ENCODE results near the gene NFATC1. TPM values are rescaled to one million over a fixed set of nuclear protein-coding genes. Genes with fewer than 3 reads are reported as not detected.

Gene NFATC1
- total RNA-seq, 4 donors from 2014 or later, result 13.9 to 24.3 (median 16.7) TPM

- 61% methylated on average over 16 of the region's 34 CpGs for WGBS
- Histone ChIP-seq H3K4me1 (peaks cover 15% of the 10 kb centered on the region), H3K27me3 (no peaks in the 10 kb centered on the region), H3K9me3 (no peaks in the 10 kb centered on the region), H3K36me3 (peaks cover 6% of the 10 kb centered on the region), H3K27ac (no peak overlapping the region), H3K4me3 (no peak overlapping the region)
- TF ChIP-seq CTCF (IDR thresholded peaks at IDR 0.05) (no peak), POLR2A (IDR thresholded peaks at IDR 0.05) (no peak), EP300 (IDR thresholded peaks at IDR 0.05) (no peak), POLR2AphosphoS5 (IDR thresholded peaks at IDR 0.05) (no peak)
- peak in 1 of 2 donors; percentile 52 for DNase-seq (ENCODE audit: low spot score in 2 of 2)
Measured at GRCh38 chr18:79532313-79533007, 136.7 kb downstream of the NFATC1 start.

DNA sequence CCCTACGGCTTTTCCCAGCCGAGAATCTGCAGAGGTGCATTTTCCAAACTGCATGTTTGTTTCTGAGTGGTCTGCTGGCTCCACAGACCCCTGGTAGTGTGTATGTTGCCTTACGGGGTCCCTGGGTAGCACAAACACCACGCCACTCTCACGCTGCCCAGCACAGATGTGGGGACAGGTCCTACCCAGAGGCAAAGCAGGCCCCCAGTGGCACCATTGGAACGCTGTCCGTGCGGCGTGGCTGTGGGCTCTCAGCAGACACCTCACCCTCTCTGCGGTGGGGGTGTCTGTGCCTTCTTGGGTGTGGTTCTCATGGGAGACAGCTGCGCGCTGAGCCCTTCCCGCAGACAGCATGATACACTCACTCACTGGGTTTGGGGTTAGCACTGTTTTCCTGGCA is 137.4 kb downstream of the NFATC1 start:
- DNase-seq (ENCODE audit: low spot score in 2 of 2), result peak in 1 of 2 donors; percentile 57
- WGBS, result 100% methylated on average over 3 of the region's 13 CpGs
- Histone ChIP-seq H3K4me1 (peaks cover 15% of the 10 kb centered on the region), H3K9me3 (no peaks in the 10 kb centered on the region), H3K4me3 (no peak overlapping the region), H3K27me3 (no peaks in the 10 kb centered on the region), H3K27ac (no peak overlapping the region), H3K36me3 (peaks cover 2% of the 10 kb centered on the region)
- TF ChIP-seq POLR2AphosphoS5 (IDR thresholded peaks at IDR 0.05) (no peak), EP300 (IDR thresholded peaks at IDR 0.05) (no peak), POLR2A (IDR thresholded peaks at IDR 0.05) (no peak), CTCF (IDR thresholded peaks at IDR 0.05) (no peak)

GRCh38 chr18:79533591-79533990 is 137.9 kb downstream of the NFATC1 start:
- H3K4me3 ChIP-seq, result no peak overlapping the region
- peaks cover 11% of the 10 kb centered on the region for H3K4me1 ChIP-seq
- H3K36me3 ChIP-seq, result no peaks in the 10 kb centered on the region
- DNase-seq (ENCODE audit: low spot score in 2 of 2), result no peak
- 88% methylated on average over 7 of the region's 9 CpGs for WGBS
- no peak overlapping the region for H3K27ac ChIP-seq
- no peaks in the 10 kb centered on the region for H3K27me3 ChIP-seq
- TF ChIP-seq CTCF (IDR thresholded peaks at IDR 0.05), result no peak
- TF ChIP-seq EP300 (IDR thresholded peaks at IDR 0.05), result no peak
- no peak for TF ChIP-seq POLR2A (IDR thresholded peaks at IDR 0.05)
- no peak for TF ChIP-seq POLR2AphosphoS5 (IDR thresholded peaks at IDR 0.05)
- H3K9me3 ChIP-seq, result no peaks in the 10 kb centered on the region

DNA sequence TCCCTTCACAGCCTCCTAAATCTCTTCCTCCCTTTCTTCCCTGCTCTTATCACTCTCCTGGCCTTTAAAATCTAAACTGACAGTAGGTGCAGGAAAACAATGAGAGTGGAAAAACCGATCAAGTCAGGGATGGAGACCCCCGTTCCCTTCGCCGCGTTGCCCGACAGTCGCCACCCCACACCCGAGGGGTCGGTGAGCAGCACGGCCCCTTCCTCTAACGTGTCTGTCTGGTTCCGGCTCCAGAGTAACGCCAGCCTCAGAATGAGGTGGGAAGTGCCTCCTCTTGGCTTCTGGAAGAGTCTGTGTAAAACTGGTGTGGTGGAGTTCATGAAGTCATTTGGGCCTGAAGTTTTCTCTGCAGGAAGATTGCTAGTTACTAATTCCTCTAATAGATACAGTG is 138.6 kb downstream of the NFATC1 start:
- no peak for DNase-seq (ENCODE audit: low spot score in 2 of 2)
- Histone ChIP-seq H3K27me3 (no peaks in the 10 kb centered on the region), H3K27ac (no peak overlapping the region), H3K9me3 (no peaks in the 10 kb centered on the region), H3K36me3 (no peaks in the 10 kb centered on the region), H3K4me1 (peaks cover 6% of the 10 kb centered on the region), H3K4me3 (no peak overlapping the region)
- 76% methylated on average over 13 of the region's 13 CpGs for WGBS
- TF ChIP-seq POLR2A (IDR thresholded peaks at IDR 0.05) (no peak), CTCF (IDR thresholded peaks at IDR 0.05) (no peak), EP300 (IDR thresholded peaks at IDR 0.05) (no peak), POLR2AphosphoS5 (IDR thresholded peaks at IDR 0.05) (no peak)

DNA sequence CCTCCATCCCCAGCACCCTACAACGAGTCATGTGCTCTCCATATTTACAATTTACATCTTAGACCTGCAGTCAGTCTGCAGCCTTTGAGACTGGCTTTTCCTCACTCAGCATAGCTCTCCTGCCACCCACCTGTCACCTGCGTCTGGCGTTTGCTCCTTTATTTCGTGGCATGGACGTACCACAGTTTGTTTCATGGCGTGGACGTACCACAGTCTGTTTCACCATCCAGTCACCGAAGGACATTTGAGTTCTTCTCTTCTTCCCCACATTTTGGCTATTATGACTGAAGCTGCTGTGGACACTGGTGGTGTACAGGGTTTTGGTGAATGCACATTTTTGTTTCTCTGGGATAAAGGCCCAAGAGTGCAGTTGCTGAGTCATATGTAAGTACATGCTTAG is 142.0 kb downstream of the NFATC1 start:
- 97% methylated on average over 8 of the region's 8 CpGs for WGBS
- no peak for TF ChIP-seq CTCF (IDR thresholded peaks at IDR 0.05)
- no peak for TF ChIP-seq POLR2A (IDR thresholded peaks at IDR 0.05)
- no peak for TF ChIP-seq POLR2AphosphoS5 (IDR thresholded peaks at IDR 0.05)
- TF ChIP-seq EP300 (IDR thresholded peaks at IDR 0.05), result no peak
- H3K36me3 ChIP-seq, result no peaks in the 10 kb centered on the region
- peaks cover 13% of the 10 kb centered on the region for H3K4me1 ChIP-seq
- no peaks in the 10 kb centered on the region for H3K27me3 ChIP-seq
- H3K9me3 ChIP-seq, result no peaks in the 10 kb centered on the region
- H3K27ac ChIP-seq, result no peak overlapping the region
- DNase-seq (ENCODE audit: low spot score in 2 of 2), result no peak
- H3K4me3 ChIP-seq, result no peak overlapping the region

All from suprapubic skin (tissue), 4 donors.